ENCODE measurements around the gene VCL.

- TF ChIP-seq POLR2AphosphoS5 (IDR thresholded peaks at IDR 0.05), result no peak
- no peak for TF ChIP-seq TAF1 (IDR thresholded peaks at IDR 0.05; ENCODE audit: low read depth)
These were observed 23.5 kb upstream of the VCL start for GRCh38 chr10:73974309-73974946.
